Endothelial cell of umbilical vein (primary cell): ENCODE data around the gene PRKAG1. TPM values are rescaled to one million over a fixed set of nuclear protein-coding genes. Genes with fewer than 3 reads are reported as not detected.

Experiments used
- BruUV-seq: library from RNA; stranded (reverse); fragments of 400-500 nt; replicated peaks from 2 replicates; lab custom pipeline; 2021; lab: Mats Ljungman, UMichigan
- CTCF ChIA-PET: fragments of 300-600, 350-600 bp; sonication (Branson Sonifier 250); formaldehyde crosslinking; loops from one replicate; lab custom pipeline; 2021; ENCODE audit warnings: antibody characterized with exemption, inconsistent platforms; lab: Charles Lee
- POLR2A ChIA-PET: fragments of 300-600, 350-600 bp; sonication (Branson Sonifier 250); formaldehyde crosslinking; loops from one replicate; lab custom pipeline; 2021; ENCODE audit warnings: antibody characterized with exemption, inconsistent platforms; lab: Charles Lee
- DNase-seq: peaks from one replicate; pipeline ENCODE4 v3.0.0-alpha.2; 2011; ENCODE audit warnings: low read depth, low spot score
- FAIRE-seq: peaks from 2 replicates; lab custom pipeline; 2011; peaks lifted over from hg19 to GRCh38; lab: Jason Lieb, UNC
- H2AFZ ChIP-seq: 2 replicates; pipeline ENCODE4 v1.6.0; 2012; ENCODE audit warnings: low read depth, low read length, control low read depth, inconsistent platforms
- H3K27ac ChIP-seq: 2 replicates; pipeline ENCODE4 v1.5.1; 2011; ENCODE audit warnings: low read depth, mild to moderate bottlenecking, control low read depth, low read length, moderate library complexity; ENCODE audit not compliant: insufficient read depth
- H3K27me3 ChIP-seq, 2 experiments: 2 replicates each; pipeline versions ENCODE4 v1.6.0 to v1.6.1; 2011; ENCODE audit warnings: low read length in 2 of 2, mixed read lengths in 1 of 2; ENCODE audit not compliant: control insufficient read depth in 2 of 2, insufficient read depth in 2 of 2
- H3K36me3 ChIP-seq, 2 experiments: 2 replicates in 1 of 2; 3 replicates in 1 of 2; pipeline ENCODE4 v1.5.1; 2011; ENCODE audit warnings: low read length in 2 of 2, mild to moderate bottlenecking in 1 of 2, moderate library complexity in 1 of 2; ENCODE audit not compliant: control insufficient read depth in 2 of 2, insufficient read depth in 2 of 2; ENCODE audit errors: extremely low read depth in 1 of 2
- H3K4me1 ChIP-seq: 3 replicates; pipeline ENCODE4 v1.5.1; 2011; ENCODE audit warnings: mild to moderate bottlenecking, low read length; ENCODE audit not compliant: control insufficient read depth, insufficient read depth; ENCODE audit errors: extremely low read depth
- H3K4me2 ChIP-seq: 2 replicates; pipeline ENCODE4 v1.6.1; 2011; ENCODE audit warnings: low read length, control low read depth, mixed read lengths; ENCODE audit not compliant: insufficient read depth
- H3K4me3 ChIP-seq, 3 experiments: fragments of 200-600 bp in 1 of 3; sonication (generic), shearing (Covaris generic) in 1 of 3; replicated peaks in 1 of 3; 2 replicates each; pipeline ENCODE4 v1.5.1; 2011 to 2016; ENCODE audit warnings: control low read depth in 3 of 3, low read length in 3 of 3, mild to moderate bottlenecking in 2 of 3, inconsistent platforms in 1 of 3, low read depth in 1 of 3, moderate library complexity in 1 of 3; ENCODE audit not compliant: insufficient read depth in 1 of 3
- H3K79me2 ChIP-seq: 2 replicates; pipeline ENCODE4 v1.6.0; 2012; ENCODE audit warnings: low read length, inconsistent platforms; ENCODE audit not compliant: control insufficient read depth, insufficient read depth
- H3K9ac ChIP-seq: replicated peaks from 2 replicates; pipeline ENCODE3; 2011; ENCODE audit warnings: low read length, control low read depth; ENCODE audit not compliant: insufficient read depth; ENCODE audit errors: extremely low read depth
- H3K9me1 ChIP-seq: replicated peaks from 3 replicates; pipeline ENCODE4 v1.6.0; 2011; ENCODE audit warnings: mild to moderate bottlenecking, low read length; ENCODE audit not compliant: control insufficient read depth, insufficient read depth; ENCODE audit errors: extremely low read depth
- H3K9me3 ChIP-seq: replicated peaks from 2 replicates; pipeline ENCODE4 v1.5.1; 2012; ENCODE audit warnings: low read length, inconsistent platforms; ENCODE audit not compliant: control insufficient read depth, insufficient read depth
- H4K20me1 ChIP-seq: replicated peaks from 2 replicates; pipeline ENCODE3; 2011; ENCODE audit warnings: mild to moderate bottlenecking, low read length; ENCODE audit not compliant: control insufficient read depth, insufficient read depth; ENCODE audit errors: extremely low read depth
- FOS ChIP-seq: IDR thresholded peaks from 2 replicates; pipeline ENCODE4 v1.6.1; 2011; ENCODE audit warnings: mild to moderate bottlenecking, low read length, moderate library complexity, borderline replicate concordance; ENCODE audit not compliant: insufficient read depth
- MYC ChIP-seq: IDR thresholded peaks from one replicate; pipeline ENCODE4 v1.6.1; 2011; ENCODE audit warnings: mild to moderate bottlenecking, low read depth, low read length
- POLR2AphosphoS5 ChIP-seq: IDR thresholded peaks from 2 replicates; pipeline ENCODE4 v1.6.1; 2012; ENCODE audit warnings: low read depth, mild to moderate bottlenecking, control low read depth, low read length, moderate library complexity; ENCODE audit not compliant: insufficient read depth
- dilution Hi-C: fragments of 300-500 bp; cut with MboI; formaldehyde crosslinking; loops from one replicate; pipeline ENCODE4 v1.15.0; 2019; ENCODE audit warnings: low sequenced_read_pairs; ENCODE audit not compliant: extremely low pct_ligation_motif_present
- intact Hi-C: fragments of 100-400 bp; cut with micrococcal nuclease; formaldehyde crosslinking; loops from one replicate; pipeline ENCODE4 v1.10.0; 2022
- polyA plus RNA-seq, 4 experiments: library from polyadenylated mRNA; depleted of rRNA in 3 of 4; stranded (reverse) in 3 of 4; unstranded in 1 of 4; fragments of >200 nt; gene quantifications; 2 replicates each; pipeline versions ENCODE4 v1.2.1 to v1.2.3, GENCODE V29; 2011 to 2012; ENCODE audit warnings: missing spikeins in 1 of 4
- total RNA-seq: library from RNA; stranded (reverse); gene quantifications from 2 replicates; pipeline ENCODE4 v1.2.3, GENCODE V29; 2021
- TF ChIP-seq, protein P1 (sequence below), 2 donors: IDR thresholded peaks; 1 replicate in 1 of 2; 2 replicates in 1 of 2; pipeline ENCODE4 v1.5.1; 2011; ENCODE audit warnings: low read length in 2 of 2, mild to moderate bottlenecking in 2 of 2, moderate library complexity in 2 of 2, control low read depth in 1 of 2, inconsistent platforms in 1 of 2, low read depth in 1 of 2; ENCODE audit not compliant: insufficient read depth in 1 of 2; ENCODE audit errors: extremely low read depth in 1 of 2

The PRKAG1 gene
- total and polyA plus RNA-seq, 2 donors (not counting 3 experiments of a cell fraction or from before 2014, with no cell fraction given) = 52.1 to 54.9 TPM

DNA sequence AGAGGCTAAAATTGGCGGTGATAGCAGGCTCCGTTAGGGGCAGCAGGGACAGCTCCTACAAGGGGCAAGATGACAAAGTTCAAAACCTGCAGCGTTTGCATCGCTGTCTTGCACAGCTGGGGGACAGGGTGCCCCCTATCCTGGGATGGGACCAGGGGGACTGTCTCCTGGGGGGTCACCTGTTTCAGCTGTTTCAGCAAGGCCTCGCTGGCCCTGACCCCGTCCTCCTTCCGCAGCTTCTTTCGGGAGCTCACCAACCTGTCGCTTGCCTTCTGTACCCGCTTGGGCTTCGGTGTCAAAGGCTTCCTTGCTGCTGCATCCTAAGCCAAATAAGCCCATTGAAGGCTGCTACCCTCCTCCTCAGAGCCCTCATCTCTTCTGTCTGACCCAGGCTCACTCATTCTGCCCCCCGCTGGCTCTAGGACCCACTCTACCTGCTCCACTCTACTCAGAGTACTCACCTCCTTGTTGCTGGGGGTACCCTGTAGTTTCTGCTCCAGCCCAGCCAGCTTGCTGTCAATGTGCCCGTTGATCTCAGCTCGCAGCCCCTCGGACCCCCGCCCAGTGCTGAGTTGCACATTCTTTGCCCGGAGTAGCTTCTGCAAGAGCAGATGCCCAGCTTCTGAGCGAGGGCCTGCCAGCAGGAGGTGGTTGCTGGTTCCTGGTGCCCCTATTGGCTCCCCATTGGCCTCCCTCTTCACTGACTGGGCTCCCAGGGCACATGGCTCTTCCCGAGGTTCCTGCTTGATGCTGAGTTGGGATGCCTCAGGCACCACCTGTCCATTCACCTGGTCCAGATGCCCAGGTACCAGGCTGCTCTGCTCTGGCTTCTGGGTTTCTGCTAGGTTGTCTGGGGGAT lies 12.4 kb upstream of the PRKAG1 start:
- Histone ChIP-seq H3K4me3 (no peak overlapping the region), H3K9me1 (no peaks in the 10 kb centered on the region), H3K36me3 (peaks cover 36 to 77% of the 10 kb centered on the region in 2 experiments), H2AFZ (no peak overlapping the region), H3K79me2 (no peaks in the 10 kb centered on the region), H3K27ac (no peak overlapping the region), H4K20me1 (no peaks in the 10 kb centered on the region), H3K27me3 (no peaks in the 10 kb centered on the region), H3K4me1 (no peaks in the 10 kb centered on the region), H3K4me2 (no peak overlapping the region), H3K9me3 (no peaks in the 10 kb centered on the region), H3K9ac (no peak overlapping the region)
- POLR2A ChIA-PET = no interaction called here
- dilution Hi-C loops (no loop called here), intact Hi-C loops (no loop called here)
- CTCF ChIA-PET = interaction anchor here (0.9 to 2.2 kb wide), 4 partner anchors 11 to 34 kb away, joined by 3 to 8 read pairs (median 4); no protein-coding TSS in a partner anchor
- BruUV-seq = no TSS peak
- FAIRE-seq = no peak
- DNase-seq = no peak
- TF ChIP-seq FOS = no peak
- TF ChIP-seq MYC = no peak
- TF ChIP-seq, protein P1, sequence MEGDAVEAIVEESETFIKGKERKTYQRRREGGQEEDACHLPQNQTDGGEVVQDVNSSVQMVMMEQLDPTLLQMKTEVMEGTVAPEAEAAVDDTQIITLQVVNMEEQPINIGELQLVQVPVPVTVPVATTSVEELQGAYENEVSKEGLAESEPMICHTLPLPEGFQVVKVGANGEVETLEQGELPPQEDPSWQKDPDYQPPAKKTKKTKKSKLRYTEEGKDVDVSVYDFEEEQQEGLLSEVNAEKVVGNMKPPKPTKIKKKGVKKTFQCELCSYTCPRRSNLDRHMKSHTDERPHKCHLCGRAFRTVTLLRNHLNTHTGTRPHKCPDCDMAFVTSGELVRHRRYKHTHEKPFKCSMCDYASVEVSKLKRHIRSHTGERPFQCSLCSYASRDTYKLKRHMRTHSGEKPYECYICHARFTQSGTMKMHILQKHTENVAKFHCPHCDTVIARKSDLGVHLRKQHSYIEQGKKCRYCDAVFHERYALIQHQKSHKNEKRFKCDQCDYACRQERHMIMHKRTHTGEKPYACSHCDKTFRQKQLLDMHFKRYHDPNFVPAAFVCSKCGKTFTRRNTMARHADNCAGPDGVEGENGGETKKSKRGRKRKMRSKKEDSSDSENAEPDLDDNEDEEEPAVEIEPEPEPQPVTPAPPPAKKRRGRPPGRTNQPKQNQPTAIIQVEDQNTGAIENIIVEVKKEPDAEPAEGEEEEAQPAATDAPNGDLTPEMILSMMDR (IDR thresholded peaks at IDR 0.05; ENCODE audit: extremely low read depth in 1 of 2, insufficient read depth in 1 of 2, low read depth in 1 of 2, low read length in 2 of 2) = no peak
- TF ChIP-seq POLR2AphosphoS5 = no peak
